HG02642 (cell line): ENCODE data around the gene NBR1.
"Not testable (repeated sequence)": the region's sequence is repeated elsewhere in the genome, so short reads cannot be mapped to it uniquely, and the experiment has no call there.

ENCODE experiments used
- ATAC-seq: cut with Tn5 transposase; IDR thresholded peaks from one replicate; pipeline ENCODE4 v1.9.1; 2021; ENCODE audit warnings: mild to moderate bottlenecking; ENCODE audit not compliant: unreplicated experiment, poor library complexity

NBR1 gene

DNA sequence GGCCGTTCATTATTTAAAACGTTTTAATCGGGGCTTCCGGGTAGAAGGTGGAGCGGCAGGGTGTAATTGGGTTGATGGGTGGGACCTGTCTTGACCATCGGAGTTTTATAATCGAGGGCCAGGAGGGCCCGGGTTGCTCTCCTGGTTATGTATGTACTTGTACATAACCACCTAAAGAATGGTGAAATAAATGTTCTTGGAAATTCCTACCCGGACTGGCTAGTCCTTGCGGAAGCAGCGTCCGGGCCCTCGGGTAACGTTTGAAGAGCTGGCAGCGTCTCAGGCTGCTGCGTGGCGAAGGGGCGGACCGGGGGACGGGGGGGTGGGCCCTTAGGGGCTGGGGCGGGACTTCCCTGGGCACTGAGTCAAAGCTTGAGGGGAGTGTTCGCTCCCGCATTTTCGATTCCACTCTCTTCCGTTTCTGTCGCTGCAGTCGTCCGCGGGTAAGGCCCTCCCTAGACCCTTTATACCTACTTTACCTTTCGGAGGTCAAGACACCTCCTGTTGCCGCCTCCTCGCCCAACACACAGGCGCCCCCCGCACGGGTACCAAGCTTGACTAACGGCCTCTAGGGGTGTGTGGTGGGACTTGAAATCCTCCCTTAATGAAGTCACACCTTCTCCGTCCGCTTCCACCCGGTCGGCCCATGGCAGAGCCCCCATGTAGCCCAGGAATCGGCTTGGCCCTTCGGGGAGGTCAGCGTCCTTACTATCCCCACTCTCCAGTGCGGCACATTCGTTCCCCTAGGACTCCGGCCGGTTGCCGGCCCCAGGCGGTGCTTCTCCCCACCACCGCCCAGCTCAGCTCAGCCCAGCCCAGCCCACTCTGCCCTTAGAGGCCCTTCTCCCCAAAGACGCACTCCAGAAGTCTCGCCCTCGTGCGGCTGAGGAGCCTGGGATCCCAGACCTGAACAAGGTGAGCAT is 40.7 kb downstream of the NBR1 start, which contains the start of gene TMEM106A:
Gene TMEM106A, plus strand, starts transcription at position 396 of the 923 bp plus-strand sequence. CDS start 1,167 bp downstream, outside the sequence.
- ATAC-seq = peak; percentile 72

GRCh38 chr17:43212641-43213490 is 41.9 kb downstream of the NBR1 start:
- no peak for ATAC-seq

DNA sequence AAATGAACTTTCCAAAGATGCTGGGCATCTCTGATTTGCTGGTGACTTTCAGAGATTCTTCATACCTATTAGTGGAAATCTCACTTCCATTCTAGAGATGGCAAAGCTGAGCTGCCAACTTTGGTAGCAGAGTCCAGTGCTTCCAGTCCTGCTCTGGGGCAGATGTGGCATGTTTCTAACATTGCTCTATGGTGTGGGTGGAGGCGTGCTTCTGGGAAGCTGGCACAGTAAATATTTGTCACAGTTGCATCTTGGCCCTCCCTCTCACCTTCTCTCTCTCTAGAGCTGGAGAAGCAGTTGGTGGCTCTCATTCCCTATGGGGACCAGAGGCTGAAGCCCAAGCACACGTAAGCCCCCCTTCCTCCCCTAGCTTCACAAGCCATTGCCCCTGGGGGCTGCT is 42.5 kb downstream of the NBR1 start:
- ATAC-seq = no peak

GRCh38 chr17:43215341-43215740 is 44.3 kb downstream of the NBR1 start:
- ATAC-seq = no peak

DNA sequence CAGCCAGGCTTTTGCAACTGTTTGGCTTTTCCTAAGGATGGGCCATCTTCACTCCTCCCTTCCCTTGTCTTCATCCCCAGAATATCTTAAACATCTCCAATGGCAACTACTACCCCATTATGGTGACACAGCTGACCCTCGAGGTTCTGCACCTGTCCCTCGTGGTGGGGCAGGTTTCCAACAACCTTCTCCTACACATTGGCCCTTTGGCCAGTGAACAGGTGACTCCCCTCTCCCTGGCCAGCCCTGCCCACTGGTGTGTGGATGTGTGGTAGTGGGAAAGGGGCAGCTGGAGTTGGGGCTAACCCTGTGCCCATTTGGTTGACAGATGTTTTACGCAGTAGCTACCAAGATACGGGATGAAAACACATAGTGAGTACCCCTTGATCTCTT is 45.4 kb downstream of the NBR1 start:
- no peak for ATAC-seq

GRCh38 chr17:43216762-43217613 is 46.0 kb downstream of the NBR1 start:
- ATAC-seq = no peak

DNA sequence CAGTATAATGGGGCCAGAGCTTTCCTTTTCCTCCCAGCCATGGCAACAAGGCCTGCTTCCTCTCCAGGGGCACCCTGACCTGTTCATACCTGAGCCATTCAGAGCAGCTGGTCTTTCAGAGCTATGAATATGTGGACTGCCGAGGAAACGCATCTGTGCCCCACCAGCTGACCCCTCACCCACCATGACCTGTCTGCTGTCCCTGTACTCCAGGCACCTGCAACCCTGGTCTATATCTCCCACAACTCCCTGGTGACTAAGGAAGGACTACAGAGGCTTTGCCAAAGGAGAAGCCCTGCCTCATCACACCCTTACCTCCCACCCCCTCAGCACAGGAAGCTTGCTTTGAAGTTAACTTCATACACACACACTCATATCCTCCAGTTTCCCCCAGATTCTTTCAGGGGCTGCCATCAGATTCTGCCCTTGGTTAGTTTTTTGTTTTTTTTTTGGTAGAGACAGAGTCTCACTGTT is 46.6 kb downstream of the NBR1 start:
- ATAC-seq = no peak

DNA sequence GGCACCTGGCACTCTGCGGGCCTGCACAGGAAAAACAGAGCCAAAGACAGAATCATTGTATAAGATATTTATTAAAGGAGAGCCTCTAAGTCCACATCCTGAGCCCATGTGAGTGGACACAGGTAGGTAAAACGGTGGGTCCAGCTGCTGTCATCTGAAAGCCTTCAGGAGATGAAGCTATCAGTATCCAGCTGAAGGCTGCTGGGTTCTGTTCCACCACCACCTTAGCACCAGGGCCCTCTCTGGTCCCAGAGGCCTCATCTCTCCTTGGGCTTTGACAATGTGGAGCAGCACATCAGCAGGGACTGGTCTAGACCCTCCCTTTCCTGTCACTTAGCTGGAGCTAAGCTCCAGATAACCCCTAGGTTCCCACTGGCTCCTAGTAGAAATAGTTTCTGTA is 48.0 kb downstream of the NBR1 start:
- ATAC-seq = no peak

- no peak for ATAC-seq
Measured at GRCh38 chr17:43219746-43220380, 48.8 kb downstream of the NBR1 start.

- no peak for ATAC-seq
Measured at GRCh38 chr17:43220511-43221125, 49.6 kb downstream of the NBR1 start.

DNA sequence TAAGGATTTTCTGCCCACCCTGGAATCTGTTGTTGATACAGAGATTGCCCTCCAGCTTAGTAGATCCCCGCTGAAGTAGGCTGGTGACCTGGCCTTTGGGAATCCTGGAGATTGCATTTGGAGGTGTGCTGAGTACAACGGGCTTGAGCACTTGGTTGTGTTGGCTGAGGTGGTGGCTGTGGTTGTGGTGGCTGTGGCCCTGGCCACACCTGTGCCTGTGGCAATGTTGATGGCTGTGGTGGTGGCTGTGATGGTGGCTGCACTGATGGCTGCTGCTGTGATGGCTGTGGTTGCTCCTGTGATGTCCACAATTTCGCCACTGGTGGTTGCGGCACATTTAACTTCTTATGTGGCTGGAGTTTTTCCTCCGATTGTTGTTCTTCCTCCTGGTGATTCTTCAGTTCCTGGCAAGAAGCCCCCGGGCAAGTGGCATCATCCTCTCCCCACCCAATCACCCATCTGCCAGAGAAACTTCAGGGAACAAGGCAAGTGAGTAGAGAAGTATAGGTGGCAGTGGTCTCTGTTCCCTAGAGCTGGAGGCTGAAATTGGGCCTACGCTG is 53.2 kb downstream of the NBR1 start:
- no peak for ATAC-seq

GRCh38 chr17:43226393-43226792 is 55.4 kb downstream of the NBR1 start:
- no peak for ATAC-seq

DNA sequence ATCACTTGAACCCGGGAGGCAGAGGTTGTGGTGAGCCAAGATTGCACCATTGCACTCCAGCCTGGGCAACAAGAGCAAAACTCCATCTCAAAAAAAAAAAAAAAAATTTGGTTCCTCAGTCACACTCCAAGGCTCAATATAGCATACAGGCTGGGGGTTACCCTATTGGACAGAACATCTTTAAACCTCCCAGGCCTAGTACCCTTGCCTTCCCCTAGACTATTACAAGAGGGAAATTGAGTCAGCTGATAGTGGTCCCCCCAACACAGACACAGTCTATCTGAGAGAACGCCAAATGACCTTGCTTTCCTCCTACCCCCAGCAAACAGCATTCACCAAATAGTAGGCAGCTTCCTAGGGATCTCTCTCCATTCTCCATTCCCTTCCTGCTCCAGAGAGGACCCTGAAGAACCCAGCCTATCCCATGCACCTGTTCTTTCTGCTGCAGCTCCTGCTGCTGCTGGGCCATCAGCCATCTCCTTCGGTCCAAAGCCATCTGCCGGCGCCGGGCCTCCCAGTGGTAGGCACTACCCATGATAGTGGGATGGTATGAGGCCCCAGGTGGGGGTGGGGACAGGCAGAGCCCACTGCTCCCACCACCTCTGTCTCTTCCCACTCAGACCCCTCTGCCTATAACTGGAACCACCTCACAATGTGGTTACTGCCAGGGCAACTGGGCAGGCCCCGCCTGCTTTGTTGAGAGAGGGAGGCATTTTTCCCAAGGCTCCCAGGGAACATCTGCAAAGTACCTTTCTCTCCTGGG is 57.2 kb downstream of the NBR1 start, which contains the start of gene CCDC200:
Gene CCDC200, minus strand, starts transcription at position 604 of the 763 bp plus-strand sequence. Its CDS starts 69 bp downstream, at position 535.
- ATAC-seq = not testable (repeated sequence)

GRCh38 chr17:43231205-43232020 is 60.4 kb downstream of the NBR1 start:
- ATAC-seq = not testable (repeated sequence)

DNA sequence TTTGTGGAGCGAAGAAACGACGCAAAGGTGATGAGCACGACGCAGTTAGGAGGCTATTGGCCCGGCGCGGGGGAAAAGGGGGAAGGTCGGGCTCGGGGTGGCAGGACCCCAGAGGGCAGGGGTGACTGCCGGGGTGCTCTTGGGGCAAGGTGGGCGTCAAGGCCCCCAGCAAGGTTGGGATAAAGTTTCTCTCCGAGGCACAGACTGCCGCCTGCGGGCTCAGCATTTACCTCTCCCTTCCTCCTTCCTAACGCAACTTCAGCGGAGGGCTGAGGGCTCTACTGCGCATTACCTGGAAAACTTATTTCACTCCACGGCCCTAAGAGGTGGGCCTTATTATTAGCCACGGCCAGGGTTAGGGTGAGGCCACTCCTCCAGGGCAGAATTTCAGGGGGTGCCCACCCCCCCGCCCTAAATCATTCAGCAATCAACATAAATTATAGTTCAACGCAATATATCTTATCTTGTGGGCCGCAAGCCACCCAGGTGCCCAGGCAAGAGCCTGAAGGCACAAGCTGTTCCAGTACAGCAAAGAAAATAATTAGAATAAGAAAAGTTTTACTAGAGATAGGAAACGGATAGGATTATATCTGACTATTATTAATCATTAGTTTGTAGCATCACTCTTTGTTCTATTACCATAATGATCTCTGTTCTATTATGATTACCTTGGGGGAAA is 61.1 kb downstream of the NBR1 start:
- not testable (repeated sequence) for ATAC-seq

- not testable (repeated sequence) for ATAC-seq
Measured at GRCh38 chr17:43233263-43233662, 62.2 kb downstream of the NBR1 start.

GRCh38 chr17:43233877-43234276 is 62.9 kb downstream of the NBR1 start, which contains the start of gene RNU2-1:
RNU2-1 (minus strand) TSS chr17:43233977.
- ATAC-seq = not testable (repeated sequence)
